Mesendoderm (in vitro differentiated cells): ENCODE data around the gene CCL18.
"Not testable (repeated sequence)": the region's sequence is repeated elsewhere in the genome, so short reads cannot be mapped to it uniquely, and the experiment has no call there.

Source experiments
- DNase-seq: peaks from one replicate; pipeline ENCODE4 v3.0.0; 2013
- H2AK5ac ChIP-seq: 2 replicates; pipeline ENCODE4 v1.6.1; 2013; ENCODE audit warnings: low read length, inconsistent platforms
- H2BK120ac ChIP-seq: 2 replicates; pipeline ENCODE4 v1.6.1; 2013; ENCODE audit warnings: low read depth, mild to moderate bottlenecking, low read length, moderate library complexity, mixed read lengths
- H2BK15ac ChIP-seq: replicated peaks from 2 replicates; pipeline ENCODE4 v1.6.1; 2013; ENCODE audit warnings: low read depth, mild to moderate bottlenecking, moderate library complexity
- H2BK5ac ChIP-seq: 2 replicates; pipeline ENCODE4 v1.6.1; 2013; ENCODE audit warnings: low read length, inconsistent platforms
- H3K18ac ChIP-seq: 2 replicates; pipeline ENCODE4 v1.6.1; 2013; ENCODE audit warnings: mild to moderate bottlenecking, low read length, mixed read lengths
- H3K23ac ChIP-seq: one replicate; pipeline ENCODE4 v1.6.1; 2013; ENCODE audit warnings: low read length
- H3K27ac ChIP-seq: 2 replicates; pipeline ENCODE4 v1.5.1; 2013; ENCODE audit warnings: low read depth, mild to moderate bottlenecking, inconsistent platforms, low read length, moderate library complexity
- H3K27me3 ChIP-seq: 2 replicates; pipeline ENCODE4 v1.6.1; 2013; ENCODE audit warnings: low read length, control low read depth, mild to moderate bottlenecking, inconsistent platforms; ENCODE audit not compliant: insufficient read depth, poor library complexity
- H3K36me3 ChIP-seq: 2 replicates; pipeline ENCODE4 v1.6.1; 2013; ENCODE audit warnings: low read length, inconsistent platforms; ENCODE audit not compliant: control insufficient read depth, insufficient read depth
- H3K4ac ChIP-seq: one replicate; pipeline ENCODE4 v1.6.1; 2013; ENCODE audit warnings: low read depth, mild to moderate bottlenecking, low read length, moderate library complexity
- H3K4me1 ChIP-seq: 2 replicates; pipeline ENCODE4 v1.6.1; 2013; ENCODE audit warnings: low read depth, low read length, inconsistent platforms; ENCODE audit not compliant: control insufficient read depth
- H3K4me2 ChIP-seq: 2 replicates; pipeline ENCODE4 v1.6.1; 2013; ENCODE audit warnings: low read length
- H3K4me3 ChIP-seq: 2 replicates; pipeline ENCODE4 v1.5.1; 2013; ENCODE audit warnings: mild to moderate bottlenecking, low read length
- H3K56ac ChIP-seq: one replicate; pipeline ENCODE4 v1.6.1; 2013; ENCODE audit warnings: low read length
- H3K79me1 ChIP-seq: 2 replicates; pipeline ENCODE4 v1.6.1; 2013; ENCODE audit warnings: low read length, inconsistent platforms
- H3K79me2 ChIP-seq: 2 replicates; pipeline ENCODE4 v1.6.1; 2013; ENCODE audit warnings: mild to moderate bottlenecking, low read length; ENCODE audit not compliant: control insufficient read depth, insufficient read depth
- H3K9ac ChIP-seq: 2 replicates; pipeline ENCODE4 v1.6.1; 2013; ENCODE audit warnings: low read length, inconsistent platforms
- H4K5ac ChIP-seq: one replicate; pipeline ENCODE4 v1.6.1; 2013; ENCODE audit warnings: low read length
- H4K8ac ChIP-seq: one replicate; pipeline ENCODE4 v1.6.1; 2013; ENCODE audit warnings: low read depth, mild to moderate bottlenecking, control low read depth, low read length, moderate library complexity
- WGBS: extraction: QIAGEN DNeasy Blood & Tissue Kit; methylation state at CpG from one replicate; pipeline ENCODE4 v1.1.7; 2013; ENCODE audit warnings: low lambda C conversion rate, missing lambda C conversion rate; ENCODE audit not compliant: insufficient coverage; ENCODE audit errors: extremely low coverage; 5-methylcytosine and 5-hydroxymethylcytosine counted together

Gene CCL18

GRCh38 chr17:36089888-36090836 lies 26.1 kb downstream of the CCL18 start, which contains the start of gene CCL3:
Gene CCL3 (minus strand): TSS chr17:36090143. CDS start chr17:36090058, 85 bp downstream.
- Histone ChIP-seq H3K36me3 (no peaks in the 10 kb centered on the region), H3K4me1 (no peaks in the 10 kb centered on the region), H4K5ac (no peak within 1 kb of the TSS), H3K18ac (no peak within 1 kb of the TSS), H3K4ac (no peak within 1 kb of the TSS), H2BK15ac (no peak within 1 kb of the TSS), H3K27me3 (no peaks in the 10 kb centered on the region), H2BK120ac (no peak within 1 kb of the TSS), H3K4me3 (no peak within 1 kb of the TSS), H3K4me2 (no peak within 1 kb of the TSS), H2BK5ac (no peak within 1 kb of the TSS), H2AK5ac (no peak within 1 kb of the TSS), H3K27ac (no peak within 1 kb of the TSS), H4K8ac (no peak within 1 kb of the TSS), H3K23ac (no peak within 1 kb of the TSS), H3K9ac (no peak within 1 kb of the TSS), H3K79me2 (no peaks in the 10 kb centered on the region), H3K79me1 (no peaks in the 10 kb centered on the region), H3K56ac (no peak within 1 kb of the TSS)
- DNase-seq, result no peak
- WGBS, result no CpG with 5 or more reads among the region's 9 CpGs

- Histone ChIP-seq H3K9ac (no peak overlapping the region), H3K4me3 (no peak overlapping the region), H3K27me3 (no peaks in the 10 kb centered on the region), H3K79me1 (no peaks in the 10 kb centered on the region), H2BK15ac (no peak overlapping the region), H3K79me2 (no peaks in the 10 kb centered on the region), H4K8ac (no peak overlapping the region), H3K4me1 (no peaks in the 10 kb centered on the region), H2BK120ac (no peak overlapping the region), H2BK5ac (no peak overlapping the region), H4K5ac (no peak overlapping the region), H3K18ac (no peak overlapping the region), H3K36me3 (no peaks in the 10 kb centered on the region), H2AK5ac (no peak overlapping the region), H3K27ac (no peak overlapping the region), H3K4ac (no peak overlapping the region), H3K56ac (no peak overlapping the region), H3K4me2 (no peak overlapping the region), H3K23ac (no peak overlapping the region)
- DNase-seq, result no peak
- no CpG with 5 or more reads among the region's 4 CpGs for WGBS
These were observed 28.2 kb downstream of the CCL18 start for GRCh38 chr17:36092230-36092629.

GRCh38 chr17:36092715-36093114 lies 28.6 kb downstream of the CCL18 start:
- H4K8ac ChIP-seq, H3K36me3 ChIP-seq, H3K79me1 ChIP-seq, H2BK15ac ChIP-seq, H3K9ac ChIP-seq, H2AK5ac ChIP-seq, H3K79me2 ChIP-seq, H3K4me2 ChIP-seq, H3K27ac ChIP-seq, H3K27me3 ChIP-seq, H3K56ac ChIP-seq, H3K4me1 ChIP-seq, H4K5ac ChIP-seq, H3K18ac ChIP-seq, H3K23ac ChIP-seq, H3K4me3 ChIP-seq, H2BK5ac ChIP-seq, DNase-seq, H2BK120ac ChIP-seq, H3K4ac ChIP-seq: not testable (repeated sequence)
- no CpG with 5 or more reads among the region's 6 CpGs for WGBS

GRCh38 chr17:36094232-36094631 lies 30.2 kb downstream of the CCL18 start:
- Histone ChIP-seq H3K27ac (no peak overlapping the region), H3K4me1 (no peaks in the 10 kb centered on the region), H4K5ac (no peak overlapping the region), H2BK120ac (no peak overlapping the region), H3K4me3 (no peak overlapping the region), H3K79me1 (no peaks in the 10 kb centered on the region), H3K9ac (no peak overlapping the region), H2BK5ac (no peak overlapping the region), H3K4me2 (no peak overlapping the region), H3K79me2 (no peaks in the 10 kb centered on the region), H3K18ac (no peak overlapping the region), H4K8ac (no peak overlapping the region), H2AK5ac (no peak overlapping the region), H3K23ac (no peak overlapping the region), H2BK15ac (no peak overlapping the region), H3K4ac (no peak overlapping the region), H3K27me3 (no peaks in the 10 kb centered on the region), H3K36me3 (no peaks in the 10 kb centered on the region), H3K56ac (no peak overlapping the region)
- no peak for DNase-seq
- WGBS, result no CpG with 5 or more reads among the region's 1 CpG

GRCh38 chr17:36094746-36095145 lies 30.7 kb downstream of the CCL18 start:
- WGBS, result no CpG with 5 or more reads among the region's 7 CpGs
- no peaks in the 10 kb centered on the region for H3K4me1 ChIP-seq
- no peak overlapping the region for H3K9ac ChIP-seq
- no peaks in the 10 kb centered on the region for H3K79me2 ChIP-seq
- no peak overlapping the region for H3K56ac ChIP-seq
- H2AK5ac ChIP-seq, result no peak overlapping the region
- DNase-seq, result no peak
- H3K4ac ChIP-seq, result no peak overlapping the region
- no peaks in the 10 kb centered on the region for H3K27me3 ChIP-seq
- no peaks in the 10 kb centered on the region for H3K36me3 ChIP-seq
- H2BK5ac ChIP-seq, result no peak overlapping the region
- H3K27ac ChIP-seq, result no peak overlapping the region
- H2BK15ac ChIP-seq, result no peak overlapping the region
- H4K5ac ChIP-seq, result no peak overlapping the region
- H2BK120ac ChIP-seq, result no peak overlapping the region
- H3K23ac ChIP-seq, result no peak overlapping the region
- H3K18ac ChIP-seq, result no peak overlapping the region
- no peak overlapping the region for H3K4me2 ChIP-seq
- H3K4me3 ChIP-seq, result no peak overlapping the region
- H4K8ac ChIP-seq, result no peak overlapping the region
- H3K79me1 ChIP-seq, result no peaks in the 10 kb centered on the region
